Endothelial cell of umbilical vein (primary cell): ENCODE results near the gene PUS1. TPM values are rescaled to one million over a fixed set of nuclear protein-coding genes. Genes with fewer than 3 reads are reported as not detected.

Source experiments
- BruUV-seq: library from RNA; stranded (reverse); fragments of 400-500 nt; replicated peaks from 2 replicates; lab custom pipeline; 2021; lab: Mats Ljungman, UMichigan
- CTCF ChIA-PET: fragments of 300-600, 350-600 bp; sonication (Branson Sonifier 250); formaldehyde crosslinking; loops from one replicate; lab custom pipeline; 2021; ENCODE audit warnings: antibody characterized with exemption, inconsistent platforms; lab: Charles Lee
- POLR2A ChIA-PET: fragments of 300-600, 350-600 bp; sonication (Branson Sonifier 250); formaldehyde crosslinking; loops from one replicate; lab custom pipeline; 2021; ENCODE audit warnings: antibody characterized with exemption, inconsistent platforms; lab: Charles Lee
- DNase-seq: peaks from one replicate; pipeline ENCODE4 v3.0.0-alpha.2; 2011; ENCODE audit warnings: low read depth, low spot score
- FAIRE-seq: peaks from 2 replicates; lab custom pipeline; 2011; peaks lifted over from hg19 to GRCh38; lab: Jason Lieb, UNC
- H2AFZ ChIP-seq: 2 replicates; pipeline ENCODE4 v1.6.0; 2012; ENCODE audit warnings: low read depth, low read length, control low read depth, inconsistent platforms
- H3K27ac ChIP-seq: 2 replicates; pipeline ENCODE4 v1.5.1; 2011; ENCODE audit warnings: low read depth, mild to moderate bottlenecking, control low read depth, low read length, moderate library complexity; ENCODE audit not compliant: insufficient read depth
- H3K27me3 ChIP-seq, 2 experiments: 2 replicates each; pipeline versions ENCODE4 v1.6.0 to v1.6.1; 2011; ENCODE audit warnings: low read length in 2 of 2, mixed read lengths in 1 of 2; ENCODE audit not compliant: control insufficient read depth in 2 of 2, insufficient read depth in 2 of 2
- H3K36me3 ChIP-seq, 2 experiments: 2 replicates in 1 of 2; 3 replicates in 1 of 2; pipeline ENCODE4 v1.5.1; 2011; ENCODE audit warnings: low read length in 2 of 2, mild to moderate bottlenecking in 1 of 2, moderate library complexity in 1 of 2; ENCODE audit not compliant: control insufficient read depth in 2 of 2, insufficient read depth in 2 of 2; ENCODE audit errors: extremely low read depth in 1 of 2
- H3K4me1 ChIP-seq: 3 replicates; pipeline ENCODE4 v1.5.1; 2011; ENCODE audit warnings: mild to moderate bottlenecking, low read length; ENCODE audit not compliant: control insufficient read depth, insufficient read depth; ENCODE audit errors: extremely low read depth
- H3K4me2 ChIP-seq: 2 replicates; pipeline ENCODE4 v1.6.1; 2011; ENCODE audit warnings: low read length, control low read depth, mixed read lengths; ENCODE audit not compliant: insufficient read depth
- H3K4me3 ChIP-seq, 3 experiments: fragments of 200-600 bp in 1 of 3; sonication (generic), shearing (Covaris generic) in 1 of 3; replicated peaks in 1 of 3; 2 replicates each; pipeline ENCODE4 v1.5.1; 2011 to 2016; ENCODE audit warnings: control low read depth in 3 of 3, low read length in 3 of 3, mild to moderate bottlenecking in 2 of 3, inconsistent platforms in 1 of 3, low read depth in 1 of 3, moderate library complexity in 1 of 3; ENCODE audit not compliant: insufficient read depth in 1 of 3
- H3K79me2 ChIP-seq: 2 replicates; pipeline ENCODE4 v1.6.0; 2012; ENCODE audit warnings: low read length, inconsistent platforms; ENCODE audit not compliant: control insufficient read depth, insufficient read depth
- H3K9ac ChIP-seq: replicated peaks from 2 replicates; pipeline ENCODE3; 2011; ENCODE audit warnings: low read length, control low read depth; ENCODE audit not compliant: insufficient read depth; ENCODE audit errors: extremely low read depth
- H3K9me1 ChIP-seq: replicated peaks from 3 replicates; pipeline ENCODE4 v1.6.0; 2011; ENCODE audit warnings: mild to moderate bottlenecking, low read length; ENCODE audit not compliant: control insufficient read depth, insufficient read depth; ENCODE audit errors: extremely low read depth
- H3K9me3 ChIP-seq: replicated peaks from 2 replicates; pipeline ENCODE4 v1.5.1; 2012; ENCODE audit warnings: low read length, inconsistent platforms; ENCODE audit not compliant: control insufficient read depth, insufficient read depth
- H4K20me1 ChIP-seq: replicated peaks from 2 replicates; pipeline ENCODE3; 2011; ENCODE audit warnings: mild to moderate bottlenecking, low read length; ENCODE audit not compliant: control insufficient read depth, insufficient read depth; ENCODE audit errors: extremely low read depth
- CTCF ChIP-seq, 2 donors: IDR thresholded peaks; 1 replicate in 1 of 2; 2 replicates in 1 of 2; pipeline ENCODE4 v1.5.1; 2011; ENCODE audit warnings: low read length in 2 of 2, mild to moderate bottlenecking in 2 of 2, moderate library complexity in 2 of 2, control low read depth in 1 of 2, inconsistent platforms in 1 of 2, low read depth in 1 of 2; ENCODE audit not compliant: insufficient read depth in 1 of 2; ENCODE audit errors: extremely low read depth in 1 of 2
- EZH2 ChIP-seq: IDR thresholded peaks from 2 replicates; pipeline ENCODE4 v1.6.1; 2012; ENCODE audit warnings: borderline replicate concordance, low read depth, mild to moderate bottlenecking, moderate library complexity, low read length, inconsistent platforms; ENCODE audit not compliant: severe bottlenecking
- FOS ChIP-seq: IDR thresholded peaks from 2 replicates; pipeline ENCODE4 v1.6.1; 2011; ENCODE audit warnings: mild to moderate bottlenecking, low read length, moderate library complexity, borderline replicate concordance; ENCODE audit not compliant: insufficient read depth
- GATA2 ChIP-seq: IDR thresholded peaks from 2 replicates; pipeline ENCODE4 v1.7.0; 2011; ENCODE audit warnings: low read depth, mild to moderate bottlenecking, moderate library complexity, mixed read lengths, low read length; ENCODE audit not compliant: insufficient read length, insufficient read depth
- MYC ChIP-seq: IDR thresholded peaks from one replicate; pipeline ENCODE4 v1.6.1; 2011; ENCODE audit warnings: mild to moderate bottlenecking, low read depth, low read length
- POLR2A ChIP-seq: IDR thresholded peaks from 2 replicates; pipeline ENCODE4 v1.6.1; 2012; ENCODE audit warnings: low read depth, mild to moderate bottlenecking, control low read depth, low read length
- POLR2AphosphoS5 ChIP-seq: IDR thresholded peaks from 2 replicates; pipeline ENCODE4 v1.6.1; 2012; ENCODE audit warnings: low read depth, mild to moderate bottlenecking, control low read depth, low read length, moderate library complexity; ENCODE audit not compliant: insufficient read depth
- dilution Hi-C: fragments of 300-500 bp; cut with MboI; formaldehyde crosslinking; loops from one replicate; pipeline ENCODE4 v1.15.0; 2019; ENCODE audit warnings: low sequenced_read_pairs; ENCODE audit not compliant: extremely low pct_ligation_motif_present
- intact Hi-C: fragments of 100-400 bp; cut with micrococcal nuclease; formaldehyde crosslinking; loops from one replicate; pipeline ENCODE4 v1.10.0; 2022
- polyA plus RNA-seq, 4 experiments: library from polyadenylated mRNA; depleted of rRNA in 3 of 4; stranded (reverse) in 3 of 4; unstranded in 1 of 4; fragments of >200 nt; gene quantifications; 2 replicates each; pipeline versions ENCODE4 v1.2.1 to v1.2.3, GENCODE V29; 2011 to 2012; ENCODE audit warnings: missing spikeins in 1 of 4
- total RNA-seq: library from RNA; stranded (reverse); gene quantifications from 2 replicates; pipeline ENCODE4 v1.2.3, GENCODE V29; 2021

Gene PUS1
- total and polyA plus RNA-seq, 2 donors (not counting 3 experiments of a cell fraction or from before 2014, with no cell fraction given), result 33.9 to 52.2 TPM

GRCh38 chr12:131919051-131919347 lies 10.1 kb upstream of the PUS1 start:
- no peak overlapping the region for H2AFZ ChIP-seq
- intact Hi-C loops, result no loop called here
- H3K9me1 ChIP-seq, result no peaks in the 10 kb centered on the region
- no peak overlapping the region for H3K27ac ChIP-seq
- H4K20me1 ChIP-seq, result no peaks in the 10 kb centered on the region
- H3K9me3 ChIP-seq, result no peaks in the 10 kb centered on the region
- ChIA-PET POLR2A (no interaction called here), CTCF (no interaction called here)
- TF ChIP-seq FOS (no peak), CTCF (IDR thresholded peaks at IDR 0.05; ENCODE audit: extremely low read depth in 1 of 2, insufficient read depth in 1 of 2, low read depth in 1 of 2, low read length in 2 of 2) (no peak), GATA2 (no peak), POLR2AphosphoS5 (no peak), POLR2A (no peak), MYC (no peak), EZH2 (no peak)
- no peaks in the 10 kb centered on the region for H3K79me2 ChIP-seq
- H3K9ac ChIP-seq, result no peak overlapping the region
- BruUV-seq, result no TSS peak
- H3K4me2 ChIP-seq, result no peak overlapping the region
- FAIRE-seq (no peak), DNase-seq (no peak)
- no peaks in the 10 kb centered on the region for H3K4me1 ChIP-seq
- no peak overlapping the region for H3K4me3 ChIP-seq
- dilution Hi-C loops, result no loop called here
- no peaks in the 10 kb centered on the region for H3K27me3 ChIP-seq
- H3K36me3 ChIP-seq, result peaks cover 5 to 47% of the 10 kb centered on the region in 2 experiments
